ENCODE data around the gene DHRSX. TPM values are rescaled to one million over a fixed set of nuclear protein-coding genes. Genes with fewer than 3 reads are reported as not detected.

Gene DHRSX
- total RNA-seq, 4 donors from 2014 or later: 19.6 to 22.4 (median 21.0) TPM

GRCh38 chrX:2348211-2348610 is 152.6 kb downstream of the DHRSX start:
- TF ChIP-seq, protein P1, sequence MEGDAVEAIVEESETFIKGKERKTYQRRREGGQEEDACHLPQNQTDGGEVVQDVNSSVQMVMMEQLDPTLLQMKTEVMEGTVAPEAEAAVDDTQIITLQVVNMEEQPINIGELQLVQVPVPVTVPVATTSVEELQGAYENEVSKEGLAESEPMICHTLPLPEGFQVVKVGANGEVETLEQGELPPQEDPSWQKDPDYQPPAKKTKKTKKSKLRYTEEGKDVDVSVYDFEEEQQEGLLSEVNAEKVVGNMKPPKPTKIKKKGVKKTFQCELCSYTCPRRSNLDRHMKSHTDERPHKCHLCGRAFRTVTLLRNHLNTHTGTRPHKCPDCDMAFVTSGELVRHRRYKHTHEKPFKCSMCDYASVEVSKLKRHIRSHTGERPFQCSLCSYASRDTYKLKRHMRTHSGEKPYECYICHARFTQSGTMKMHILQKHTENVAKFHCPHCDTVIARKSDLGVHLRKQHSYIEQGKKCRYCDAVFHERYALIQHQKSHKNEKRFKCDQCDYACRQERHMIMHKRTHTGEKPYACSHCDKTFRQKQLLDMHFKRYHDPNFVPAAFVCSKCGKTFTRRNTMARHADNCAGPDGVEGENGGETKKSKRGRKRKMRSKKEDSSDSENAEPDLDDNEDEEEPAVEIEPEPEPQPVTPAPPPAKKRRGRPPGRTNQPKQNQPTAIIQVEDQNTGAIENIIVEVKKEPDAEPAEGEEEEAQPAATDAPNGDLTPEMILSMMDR (IDR thresholded peaks at IDR 0.05): no peak
- TF ChIP-seq POLR2AphosphoS5 (IDR thresholded peaks at IDR 0.05) (no peak), EP300 (IDR thresholded peaks at IDR 0.05) (no peak), POLR2A (IDR thresholded peaks at IDR 0.05; ENCODE audit: low read depth) (no peak)
- Histone ChIP-seq H3K9me3 (no peaks in the 10 kb centered on the region), H3K4me1 (peaks cover 0 to 2% (median 0%) of the 10 kb centered on the region in 4 donors), H3K36me3 (peaks cover 0 to 7% (median 0%) of the 10 kb centered on the region in 4 donors), H3K27me3 (no peaks in the 10 kb centered on the region), H3K27ac (replicated peaks in 1 of 4) (no peak overlapping the region), H3K4me3 (no peak overlapping the region)
- intact Hi-C loops (cut with DNase I): no loop called here
- 91% methylated on average over 5 of the region's 5 CpGs for WGBS
- no peak for DNase-seq (ENCODE audit: extremely low spot score)

GRCh38 chrX:2346158-2346557 is 154.6 kb downstream of the DHRSX start:
- intact Hi-C loops (cut with DNase I): no loop called here
- Histone ChIP-seq H3K36me3 (peaks cover 0 to 8% (median 0%) of the 10 kb centered on the region in 4 donors), H3K4me3 (no peak overlapping the region), H3K27ac (replicated peaks in 1 of 4) (no peak overlapping the region), H3K9me3 (no peaks in the 10 kb centered on the region), H3K4me1 (peaks cover 0 to 2% (median 0%) of the 10 kb centered on the region in 4 donors), H3K27me3 (no peaks in the 10 kb centered on the region)
- TF ChIP-seq POLR2A (IDR thresholded peaks at IDR 0.05; ENCODE audit: low read depth) (no peak), POLR2AphosphoS5 (IDR thresholded peaks at IDR 0.05) (no peak), EP300 (IDR thresholded peaks at IDR 0.05) (no peak)
- TF ChIP-seq, protein P1 (IDR thresholded peaks at IDR 0.05): no peak
- WGBS: 81% methylated on average over 7 of the region's 7 CpGs
- DNase-seq (ENCODE audit: extremely low spot score): no peak

DNA sequence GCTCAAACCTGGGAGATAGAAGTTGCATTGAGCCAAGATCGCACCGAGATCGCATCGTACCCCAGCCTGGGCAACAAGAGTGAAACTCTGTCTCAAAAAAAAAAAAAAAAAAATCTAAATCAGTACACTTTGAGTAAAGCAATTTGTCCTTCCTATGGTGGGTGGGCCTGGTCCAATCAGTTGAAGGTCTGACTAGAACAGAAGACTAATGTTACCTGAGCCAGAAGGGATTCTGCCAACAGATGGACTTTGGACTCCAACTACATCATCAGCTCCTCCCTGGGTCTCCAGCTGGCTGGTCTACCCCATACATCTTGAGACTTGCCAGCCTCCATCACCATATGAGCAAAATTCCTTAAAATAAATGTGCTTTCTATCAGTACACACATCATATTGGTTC is 155.2 kb downstream of the DHRSX start:
- intact Hi-C loops (cut with DNase I): no loop called here
- no peak overlapping the region for H3K4me3 ChIP-seq
- H3K36me3 ChIP-seq: peaks cover 0 to 14% (median 2%) of the 10 kb centered on the region in 4 donors
- DNase-seq (ENCODE audit: extremely low spot score): no peak
- TF ChIP-seq POLR2A (IDR thresholded peaks at IDR 0.05; ENCODE audit: low read depth): no peak
- TF ChIP-seq, protein P1 (IDR thresholded peaks at IDR 0.05): no peak
- no peak for TF ChIP-seq POLR2AphosphoS5 (IDR thresholded peaks at IDR 0.05)
- no peak for TF ChIP-seq EP300 (IDR thresholded peaks at IDR 0.05)
- H3K4me1 ChIP-seq: peaks cover 0 to 2% (median 0%) of the 10 kb centered on the region in 4 donors
- no peak overlapping the region for H3K27ac ChIP-seq (replicated peaks in 1 of 4)
- no peaks in the 10 kb centered on the region for H3K9me3 ChIP-seq
- H3K27me3 ChIP-seq: no peaks in the 10 kb centered on the region
- WGBS: over 99% methylated on average over 4 of the region's 4 CpGs

DNA sequence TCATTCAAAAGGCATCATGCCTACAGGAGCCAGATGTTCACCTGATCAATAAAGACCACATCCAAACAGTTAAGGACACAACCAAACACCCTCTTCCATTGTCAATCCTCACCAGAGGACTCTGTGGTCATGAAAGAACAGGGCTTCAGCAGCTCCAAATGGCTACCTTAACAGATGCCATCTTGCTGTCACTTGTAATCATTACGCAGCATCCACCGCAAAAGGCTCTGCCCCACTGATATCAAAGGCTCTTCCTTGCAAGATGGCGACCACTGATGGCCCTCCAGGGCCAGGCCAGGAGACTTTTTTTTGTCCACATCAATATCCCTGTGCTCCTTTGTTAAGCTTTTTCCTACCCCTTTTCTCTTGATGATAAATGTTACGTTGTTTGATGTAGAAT is 157.4 kb downstream of the DHRSX start:
- peaks cover 0 to 2% (median 0%) of the 10 kb centered on the region in 4 donors for H3K4me1 ChIP-seq
- peaks cover 0 to 18% (median 2%) of the 10 kb centered on the region in 4 donors for H3K36me3 ChIP-seq
- H3K9me3 ChIP-seq: no peaks in the 10 kb centered on the region
- no peak overlapping the region for H3K27ac ChIP-seq (replicated peaks in 1 of 4)
- no peaks in the 10 kb centered on the region for H3K27me3 ChIP-seq
- 99% methylated on average over 4 of the region's 4 CpGs for WGBS
- no peak for DNase-seq (ENCODE audit: extremely low spot score)
- TF ChIP-seq POLR2AphosphoS5 (IDR thresholded peaks at IDR 0.05) (no peak), EP300 (IDR thresholded peaks at IDR 0.05) (no peak), POLR2A (IDR thresholded peaks at IDR 0.05; ENCODE audit: low read depth) (no peak)
- TF ChIP-seq, protein P1 (IDR thresholded peaks at IDR 0.05): no peak
- H3K4me3 ChIP-seq: no peak overlapping the region
- intact Hi-C loops (cut with DNase I): no loop called here

DNA sequence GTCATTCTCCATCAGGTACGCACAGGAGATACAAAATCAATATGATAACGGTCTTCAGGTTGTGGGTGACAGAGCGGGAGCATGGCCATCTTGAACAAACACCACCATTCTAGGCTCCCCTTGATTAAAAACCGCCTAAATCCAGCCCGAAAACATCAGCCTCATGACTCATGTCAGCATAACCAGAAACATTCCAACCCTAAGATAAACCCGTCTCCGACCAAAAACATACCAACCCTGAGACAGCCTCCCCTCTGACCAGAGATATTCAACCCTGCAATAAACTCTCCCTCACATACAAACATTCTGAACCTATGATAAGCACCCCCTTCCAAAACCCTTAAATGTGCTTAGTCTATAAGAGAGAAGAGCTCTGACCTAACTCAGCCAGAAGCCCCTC is 157.9 kb downstream of the DHRSX start:
- TF ChIP-seq POLR2AphosphoS5 (IDR thresholded peaks at IDR 0.05) (no peak), POLR2A (IDR thresholded peaks at IDR 0.05; ENCODE audit: low read depth) (no peak)
- TF ChIP-seq, protein P1 (IDR thresholded peaks at IDR 0.05): no peak
- Histone ChIP-seq H3K27me3 (no peaks in the 10 kb centered on the region), H3K27ac (replicated peaks in 1 of 4) (no peak overlapping the region), H3K36me3 (peaks cover 0 to 18% (median 2%) of the 10 kb centered on the region in 4 donors), H3K4me3 (no peak overlapping the region), H3K9me3 (no peaks in the 10 kb centered on the region), H3K4me1 (peaks cover 0 to 2% (median 0%) of the 10 kb centered on the region in 4 donors)
- intact Hi-C loops (cut with DNase I): no loop called here
- DNase-seq (ENCODE audit: extremely low spot score): no peak
- 76% methylated on average over 7 of the region's 7 CpGs for WGBS

All from esophagus muscularis mucosa (tissue), 4 donors.